HG03066 (cell line): ENCODE results near the gene CDKN2B.

Experiments used
- ATAC-seq: cut with Tn5 transposase; IDR thresholded peaks from one replicate; pipeline ENCODE4 v1.9.1; 2021; ENCODE audit warnings: low read depth; ENCODE audit not compliant: unreplicated experiment

CDKN2B gene

DNA sequence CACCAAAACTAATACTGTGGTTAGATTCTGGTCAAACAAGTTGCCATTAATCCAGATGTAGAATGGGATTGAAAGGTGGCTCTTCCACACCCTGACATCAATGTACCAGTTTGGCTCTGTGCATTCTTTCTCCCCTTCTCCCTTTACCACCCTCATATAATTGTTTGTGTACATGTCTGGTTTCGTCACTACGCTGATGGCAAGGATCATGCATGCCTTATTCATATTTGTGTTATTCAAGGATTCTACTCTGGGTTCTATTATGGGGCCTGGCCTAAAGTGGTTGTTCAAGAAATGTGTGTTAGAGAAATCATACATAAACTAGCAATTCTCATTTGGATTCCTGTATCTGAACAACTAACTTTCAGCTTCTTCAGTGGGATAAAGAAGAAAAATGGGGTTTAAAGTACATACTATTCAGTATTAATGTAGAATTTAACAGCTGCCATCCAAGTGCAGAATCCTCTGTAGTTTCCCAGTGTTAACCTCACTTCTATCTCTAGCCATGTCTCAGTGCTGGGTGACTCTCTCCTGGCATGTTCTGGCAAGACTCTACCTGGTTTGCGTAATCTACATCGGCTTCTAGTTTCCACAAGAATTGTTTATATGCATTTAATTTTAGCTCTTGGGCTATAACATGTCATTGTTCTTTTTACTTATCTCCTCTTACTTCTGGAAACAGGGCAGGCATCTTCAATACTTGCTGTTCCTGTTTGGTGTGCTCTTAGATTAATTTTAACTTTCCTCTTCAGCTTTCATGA, 27.9 kb upstream of the CDKN2B start:
- ATAC-seq = no peak

DNA sequence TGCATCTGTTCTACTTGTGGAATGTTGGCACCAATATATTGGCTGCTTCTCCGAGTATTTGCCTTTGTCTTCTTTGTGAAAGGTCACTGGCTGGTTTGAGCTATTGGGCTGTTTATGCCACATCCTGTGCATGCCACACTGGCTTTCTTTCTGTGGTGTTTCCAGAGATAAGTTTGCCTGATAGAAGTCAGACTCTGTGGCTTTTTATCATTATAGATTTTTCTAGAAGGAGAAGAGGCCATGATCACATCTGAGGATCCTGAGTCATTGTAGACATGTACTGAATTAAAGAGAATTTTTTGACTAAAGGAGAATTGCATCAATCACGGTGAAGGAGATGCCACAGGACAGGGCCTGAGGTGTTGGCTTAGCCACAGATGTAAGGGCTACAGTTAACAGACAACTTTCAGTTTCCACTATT, 26.5 kb upstream of the CDKN2B start:
- ATAC-seq = no peak

- ATAC-seq = no peak
Observed at GRCh38 chr9:22033012-22033630, 24.0 kb upstream of the CDKN2B start.

GRCh38 chr9:22031655-22032411, 22.7 kb upstream of the CDKN2B start:
- ATAC-seq = no peak

DNA sequence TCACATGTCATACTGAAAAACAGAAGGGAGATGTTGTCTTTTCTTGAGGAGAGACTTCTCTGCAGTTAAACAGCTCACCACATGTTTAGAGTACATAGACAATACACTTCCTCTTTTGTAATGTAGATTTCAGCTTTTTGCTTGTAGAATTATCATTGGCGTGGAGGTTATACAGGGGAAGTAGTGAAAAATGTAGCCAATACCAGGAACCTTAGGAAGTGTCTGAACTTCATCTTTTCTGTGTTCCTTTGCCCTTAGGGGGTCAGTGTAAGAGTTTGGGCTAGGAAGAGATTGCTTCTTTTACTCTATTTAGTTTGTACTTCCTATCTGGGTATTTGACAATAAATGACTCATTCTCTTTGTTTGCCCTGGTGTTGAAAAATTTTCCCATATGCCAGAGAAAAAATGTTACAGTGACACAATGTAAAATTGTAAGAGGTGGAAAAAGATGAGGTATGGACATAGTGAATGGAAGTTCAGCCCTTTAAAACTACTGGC, 21.0 kb upstream of the CDKN2B start:
- peak; percentile 73 for ATAC-seq

GRCh38 chr9:22029231-22029630, 20.1 kb upstream of the CDKN2B start:
- ATAC-seq = no peak

GRCh38 chr9:22028394-22028793, 19.3 kb upstream of the CDKN2B start:
- ATAC-seq = no peak

GRCh38 chr9:22026696-22027095, 17.6 kb upstream of the CDKN2B start:
- ATAC-seq = no peak

- no peak for ATAC-seq
Observed at GRCh38 chr9:22022396-22022795, 13.3 kb upstream of the CDKN2B start.

DNA sequence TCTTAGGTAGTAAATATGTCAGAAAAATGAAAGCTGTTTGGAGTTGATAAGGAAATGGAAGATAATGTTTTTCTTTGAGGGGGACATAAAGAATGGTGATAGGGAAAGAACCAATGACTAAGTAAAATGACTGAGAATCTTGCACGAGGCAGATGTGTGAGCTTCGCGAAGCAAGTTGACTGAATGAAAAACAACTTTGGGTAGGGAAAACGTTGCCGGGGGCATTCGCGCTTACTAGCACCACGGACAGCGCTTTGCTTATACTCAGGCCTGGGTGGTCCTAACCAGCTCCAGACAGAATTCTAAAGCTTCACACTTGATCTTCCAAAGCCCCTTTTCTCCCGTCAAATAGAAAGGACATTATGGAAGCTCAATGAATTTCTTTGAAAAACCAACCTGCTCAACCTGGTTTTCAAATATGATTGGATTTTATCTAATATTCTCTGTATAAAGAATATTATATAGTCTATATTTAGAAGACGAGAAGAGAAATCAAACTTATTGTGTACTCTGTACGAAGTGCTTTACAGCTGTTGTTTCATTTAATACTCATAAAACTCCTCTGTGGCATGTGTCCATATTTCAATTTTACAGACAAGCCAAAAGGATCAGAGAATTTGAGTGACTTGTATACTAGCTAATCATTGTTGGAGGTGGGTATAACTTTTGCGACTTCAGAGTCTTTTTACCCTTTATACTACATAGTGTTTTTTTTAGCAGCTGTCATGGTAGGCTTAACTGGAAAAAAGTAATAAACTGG, 1.9 kb upstream of the CDKN2B start:
- ATAC-seq = no peak

GRCh38 chr9:22009506-22009867, 382 bp upstream of the CDKN2B start:
- ATAC-seq = peak; percentile 32

GRCh38 chr9:22008384-22008716, 755 bp downstream of the CDKN2B start:
- no peak for ATAC-seq

DNA sequence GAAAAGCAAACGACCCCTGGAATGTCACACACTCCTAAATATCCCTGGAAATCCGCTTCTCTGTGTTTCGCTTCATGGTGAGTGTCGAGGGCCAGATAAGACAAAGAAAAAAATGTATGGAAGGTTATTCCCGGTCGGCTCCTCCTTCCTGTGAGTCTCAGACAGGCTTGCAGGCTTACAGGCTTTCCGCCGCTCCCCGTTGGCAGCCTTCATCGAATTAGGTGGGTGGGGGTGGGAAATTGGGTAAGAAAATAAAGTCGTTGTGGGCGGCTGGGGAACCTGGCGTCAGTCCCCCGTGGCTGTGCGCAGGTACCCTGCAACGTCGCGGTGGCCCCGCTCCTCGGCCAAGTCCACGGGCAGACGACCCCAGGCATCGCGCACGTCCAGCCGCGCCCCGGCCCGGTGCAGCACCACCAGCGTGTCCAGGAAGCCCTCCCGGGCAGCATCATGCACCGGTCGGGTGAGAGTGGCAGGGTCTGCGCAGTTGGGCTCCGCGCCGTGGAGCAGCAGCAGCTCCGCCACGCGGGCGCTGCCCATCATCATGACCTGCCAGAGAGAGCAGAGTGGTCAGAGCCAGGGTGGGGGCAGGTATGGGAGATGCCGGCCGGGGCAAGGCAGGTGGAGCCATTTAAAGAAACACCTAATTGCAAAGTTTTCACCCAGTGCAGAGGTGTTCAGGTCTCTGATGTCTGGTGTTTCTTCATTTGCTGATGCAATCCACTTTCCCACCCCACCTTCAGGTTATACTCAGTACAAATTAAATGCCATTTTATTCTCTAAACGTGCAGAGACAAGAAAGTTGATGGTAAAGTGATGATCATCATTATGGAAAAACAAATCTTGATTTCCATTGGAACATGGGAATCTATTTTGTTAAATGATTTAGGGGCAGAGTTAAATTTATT, 3.2 kb downstream of the CDKN2B start:
- ATAC-seq = no peak

- ATAC-seq = no peak
Observed at GRCh38 chr9:22005021-22005701, 3.9 kb downstream of the CDKN2B start.

- ATAC-seq = no peak
Observed at GRCh38 chr9:22002038-22002437, 7.1 kb downstream of the CDKN2B start.

DNA sequence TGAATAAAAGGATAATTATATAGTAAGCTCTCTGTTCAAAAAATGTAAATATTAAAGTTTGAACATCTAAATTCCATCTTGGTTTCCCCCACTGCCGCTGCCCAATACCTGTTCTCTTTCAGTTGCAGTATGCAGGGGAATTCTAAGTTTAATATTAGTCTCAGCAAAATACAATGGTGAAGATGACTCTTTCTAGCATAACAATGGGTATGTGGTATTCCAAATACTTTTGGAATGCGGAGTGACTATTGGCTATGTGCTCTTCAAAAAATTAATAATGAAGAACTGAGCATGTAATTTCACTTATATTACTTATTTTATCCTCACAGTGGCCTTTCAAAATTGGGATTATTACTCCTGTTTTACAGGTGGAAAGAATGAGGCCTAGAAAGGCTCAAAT, 11.1 kb downstream of the CDKN2B start:
- no peak for ATAC-seq

DNA sequence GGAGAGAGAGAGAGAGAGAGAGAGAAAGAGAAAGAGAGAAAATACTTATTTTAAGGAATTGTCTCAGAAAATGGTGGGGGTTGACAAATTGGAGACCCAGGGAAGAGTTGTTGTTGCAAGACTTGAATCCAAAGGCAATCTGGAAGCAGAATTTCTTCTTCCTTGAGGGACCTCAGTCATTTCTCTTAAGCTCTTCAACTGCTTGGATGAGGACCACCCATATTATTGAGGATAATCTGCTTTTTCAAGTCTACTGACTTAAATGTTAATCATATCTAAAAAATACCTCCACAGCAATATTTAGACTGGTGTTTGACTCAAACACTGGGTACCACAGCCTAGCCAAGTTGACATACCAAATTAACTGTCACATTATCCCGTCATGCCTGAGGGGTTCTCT, 11.6 kb downstream of the CDKN2B start:
- no peak for ATAC-seq

DNA sequence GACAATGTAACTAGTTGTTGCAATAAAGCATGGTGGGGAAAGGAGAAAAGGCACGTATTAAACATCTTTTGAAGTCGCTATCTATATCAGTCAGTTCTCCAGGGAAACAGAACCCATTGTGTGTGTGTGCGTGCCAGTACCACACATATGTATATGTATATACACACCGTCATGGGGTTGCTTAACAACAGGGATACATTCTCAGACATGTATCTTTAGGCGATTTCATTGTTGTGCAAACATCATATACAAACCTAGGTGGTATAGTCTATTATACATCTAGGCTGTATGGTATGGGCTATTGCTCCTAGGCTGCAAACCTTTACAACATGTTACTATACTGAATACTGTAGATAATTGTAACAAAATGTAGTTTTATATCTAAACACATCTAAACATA, 12.2 kb downstream of the CDKN2B start:
- no peak for ATAC-seq

DNA sequence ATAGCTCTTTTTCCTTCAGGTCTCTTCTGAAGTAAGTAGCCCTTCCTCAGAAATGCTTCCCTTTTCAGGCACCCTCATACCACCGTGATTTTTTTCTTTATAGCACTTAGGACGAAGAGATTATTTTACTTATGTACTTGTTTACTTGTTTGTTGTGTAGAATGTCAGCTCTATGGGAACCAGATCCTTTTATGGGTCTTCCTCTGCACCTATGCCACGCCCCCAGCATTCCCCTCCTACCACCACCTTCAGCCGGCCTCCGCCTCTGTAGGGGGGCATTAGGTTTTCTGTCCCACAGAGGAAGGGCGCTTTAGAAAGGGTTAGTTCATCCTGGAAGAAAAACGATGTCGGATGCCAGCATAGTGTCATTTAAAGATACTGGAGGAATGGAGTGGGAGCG, 12.7 kb downstream of the CDKN2B start:
- ATAC-seq = no peak
